B cell (primary cell): ENCODE measurements around the gene BARX1.

ENCODE experiments used
- EZH2 ChIP-seq: IDR thresholded peaks from 2 replicates; pipeline ENCODE4 v1.6.1; 2012; ENCODE audit warnings: borderline replicate concordance, low read depth, mild to moderate bottlenecking, moderate library complexity, low read length; ENCODE audit not compliant: insufficient read depth, poor library complexity, severe bottlenecking
- TF ChIP-seq, protein P1 (sequence below): fragments of 200-600 bp; IDR thresholded peaks from one replicate; pipeline ENCODE4 v1.8.0; 2022; ENCODE audit warnings: antibody characterized with exemption, mild to moderate bottlenecking

DNA sequence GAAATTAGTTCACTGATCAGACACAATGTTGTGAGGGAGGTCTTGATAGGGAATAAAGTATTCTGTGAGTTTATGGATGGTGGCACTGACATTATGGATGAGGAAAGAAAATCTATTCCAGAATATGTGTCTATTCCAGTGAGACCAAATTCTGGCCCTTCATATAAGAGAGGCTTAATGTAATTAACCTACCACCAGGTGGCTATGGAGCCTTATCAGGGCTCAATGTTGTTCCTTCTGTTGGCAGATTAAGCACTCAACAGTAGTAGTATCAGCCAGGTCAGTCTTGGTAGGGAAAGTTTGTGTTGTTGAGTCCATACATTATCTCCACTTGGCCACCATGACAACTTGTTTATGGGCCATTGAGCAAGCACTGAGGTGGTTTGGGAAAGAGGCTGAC lies 41.7 kb upstream of the BARX1 start:
- no peak for TF ChIP-seq EZH2
- TF ChIP-seq, protein P1, sequence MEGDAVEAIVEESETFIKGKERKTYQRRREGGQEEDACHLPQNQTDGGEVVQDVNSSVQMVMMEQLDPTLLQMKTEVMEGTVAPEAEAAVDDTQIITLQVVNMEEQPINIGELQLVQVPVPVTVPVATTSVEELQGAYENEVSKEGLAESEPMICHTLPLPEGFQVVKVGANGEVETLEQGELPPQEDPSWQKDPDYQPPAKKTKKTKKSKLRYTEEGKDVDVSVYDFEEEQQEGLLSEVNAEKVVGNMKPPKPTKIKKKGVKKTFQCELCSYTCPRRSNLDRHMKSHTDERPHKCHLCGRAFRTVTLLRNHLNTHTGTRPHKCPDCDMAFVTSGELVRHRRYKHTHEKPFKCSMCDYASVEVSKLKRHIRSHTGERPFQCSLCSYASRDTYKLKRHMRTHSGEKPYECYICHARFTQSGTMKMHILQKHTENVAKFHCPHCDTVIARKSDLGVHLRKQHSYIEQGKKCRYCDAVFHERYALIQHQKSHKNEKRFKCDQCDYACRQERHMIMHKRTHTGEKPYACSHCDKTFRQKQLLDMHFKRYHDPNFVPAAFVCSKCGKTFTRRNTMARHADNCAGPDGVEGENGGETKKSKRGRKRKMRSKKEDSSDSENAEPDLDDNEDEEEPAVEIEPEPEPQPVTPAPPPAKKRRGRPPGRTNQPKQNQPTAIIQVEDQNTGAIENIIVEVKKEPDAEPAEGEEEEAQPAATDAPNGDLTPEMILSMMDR, result no peak
